GM12801 (cell line): ENCODE results near the gene KRTAP4-5.
"Not testable (repeated sequence)": the region's sequence is repeated elsewhere in the genome, so short reads cannot be mapped to it uniquely, and the experiment has no call there.

ENCODE experiments used
- TF ChIP-seq, protein P1 (sequence below): IDR thresholded peaks from one replicate; pipeline ENCODE4 v1.5.1; 2011; ENCODE audit warnings: control low read depth; ENCODE audit not compliant: insufficient read length; ENCODE audit errors: extremely low read depth

KRTAP4-5 gene

DNA sequence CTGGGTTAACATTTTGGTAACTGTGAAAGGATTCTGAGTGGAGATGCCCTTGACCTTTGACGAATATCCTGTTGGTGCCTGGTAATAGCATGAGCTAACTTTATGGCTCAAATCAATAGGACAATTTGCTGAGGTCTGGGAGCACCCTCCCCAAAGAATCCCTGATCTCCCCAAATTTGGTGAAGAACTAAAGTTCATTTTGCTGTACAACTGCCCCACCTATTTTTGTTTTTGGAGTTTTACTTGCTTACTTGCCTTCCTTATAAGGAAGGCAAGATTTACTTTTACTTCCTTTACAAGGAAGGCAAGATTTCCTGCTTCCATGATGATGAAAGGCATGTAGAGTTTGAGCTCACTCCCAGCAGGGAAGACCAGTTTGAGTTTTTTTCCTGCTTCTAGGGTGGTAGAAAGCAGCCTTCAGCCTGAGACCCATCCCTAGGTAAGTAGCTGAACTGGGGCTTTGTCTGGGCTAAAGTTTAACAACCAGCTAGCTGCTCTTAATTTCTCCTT, 41.6 kb downstream of the KRTAP4-5 start:
- TF ChIP-seq, protein P1, sequence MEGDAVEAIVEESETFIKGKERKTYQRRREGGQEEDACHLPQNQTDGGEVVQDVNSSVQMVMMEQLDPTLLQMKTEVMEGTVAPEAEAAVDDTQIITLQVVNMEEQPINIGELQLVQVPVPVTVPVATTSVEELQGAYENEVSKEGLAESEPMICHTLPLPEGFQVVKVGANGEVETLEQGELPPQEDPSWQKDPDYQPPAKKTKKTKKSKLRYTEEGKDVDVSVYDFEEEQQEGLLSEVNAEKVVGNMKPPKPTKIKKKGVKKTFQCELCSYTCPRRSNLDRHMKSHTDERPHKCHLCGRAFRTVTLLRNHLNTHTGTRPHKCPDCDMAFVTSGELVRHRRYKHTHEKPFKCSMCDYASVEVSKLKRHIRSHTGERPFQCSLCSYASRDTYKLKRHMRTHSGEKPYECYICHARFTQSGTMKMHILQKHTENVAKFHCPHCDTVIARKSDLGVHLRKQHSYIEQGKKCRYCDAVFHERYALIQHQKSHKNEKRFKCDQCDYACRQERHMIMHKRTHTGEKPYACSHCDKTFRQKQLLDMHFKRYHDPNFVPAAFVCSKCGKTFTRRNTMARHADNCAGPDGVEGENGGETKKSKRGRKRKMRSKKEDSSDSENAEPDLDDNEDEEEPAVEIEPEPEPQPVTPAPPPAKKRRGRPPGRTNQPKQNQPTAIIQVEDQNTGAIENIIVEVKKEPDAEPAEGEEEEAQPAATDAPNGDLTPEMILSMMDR: no peak

DNA sequence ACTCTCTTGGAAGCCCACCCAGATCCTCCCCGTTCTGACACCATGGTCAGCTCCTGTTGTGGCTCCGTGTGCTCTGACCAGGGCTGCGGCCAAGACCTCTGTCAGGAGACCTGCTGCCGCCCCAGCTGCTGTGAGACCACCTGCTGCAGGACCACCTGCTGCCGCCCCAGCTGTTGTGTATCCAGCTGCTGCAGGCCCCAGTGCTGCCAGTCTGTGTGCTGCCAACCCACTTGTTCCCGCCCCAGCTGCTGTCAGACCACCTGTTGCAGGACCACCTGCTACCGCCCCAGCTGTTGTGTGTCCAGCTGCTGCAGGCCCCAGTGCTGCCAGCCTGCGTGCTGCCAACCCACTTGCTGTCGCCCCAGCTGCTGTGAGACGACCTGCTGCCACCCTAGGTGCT, 44.3 kb downstream of the KRTAP4-5 start, which contains the start of gene KRTAP4-9:
KRTAP4-9 (plus strand) TSS at position 43 of the 400 bp plus-strand sequence; CDS start at position 43, 0 bp downstream.
- TF ChIP-seq, protein P1: not testable (repeated sequence)

DNA sequence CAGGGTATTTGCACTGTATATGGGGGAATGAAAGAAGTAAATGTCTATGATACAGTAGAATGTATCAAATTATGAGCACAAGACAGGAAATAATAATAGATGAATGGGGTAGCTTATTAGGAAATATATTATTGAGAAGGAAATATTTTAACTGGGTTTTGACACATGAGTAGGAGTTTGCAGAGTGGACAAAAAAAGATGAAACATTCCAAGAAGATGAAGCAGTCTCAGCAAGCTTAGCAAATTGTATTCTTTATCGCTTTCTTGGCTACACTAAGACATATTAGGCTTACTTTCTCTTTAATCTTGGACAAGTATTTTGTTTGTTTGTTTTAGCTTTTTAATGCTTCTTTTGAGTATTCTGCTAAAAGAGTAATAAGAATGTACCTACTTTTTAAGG, 45.7 kb downstream of the KRTAP4-5 start:
- TF ChIP-seq, protein P1: no peak

DNA sequence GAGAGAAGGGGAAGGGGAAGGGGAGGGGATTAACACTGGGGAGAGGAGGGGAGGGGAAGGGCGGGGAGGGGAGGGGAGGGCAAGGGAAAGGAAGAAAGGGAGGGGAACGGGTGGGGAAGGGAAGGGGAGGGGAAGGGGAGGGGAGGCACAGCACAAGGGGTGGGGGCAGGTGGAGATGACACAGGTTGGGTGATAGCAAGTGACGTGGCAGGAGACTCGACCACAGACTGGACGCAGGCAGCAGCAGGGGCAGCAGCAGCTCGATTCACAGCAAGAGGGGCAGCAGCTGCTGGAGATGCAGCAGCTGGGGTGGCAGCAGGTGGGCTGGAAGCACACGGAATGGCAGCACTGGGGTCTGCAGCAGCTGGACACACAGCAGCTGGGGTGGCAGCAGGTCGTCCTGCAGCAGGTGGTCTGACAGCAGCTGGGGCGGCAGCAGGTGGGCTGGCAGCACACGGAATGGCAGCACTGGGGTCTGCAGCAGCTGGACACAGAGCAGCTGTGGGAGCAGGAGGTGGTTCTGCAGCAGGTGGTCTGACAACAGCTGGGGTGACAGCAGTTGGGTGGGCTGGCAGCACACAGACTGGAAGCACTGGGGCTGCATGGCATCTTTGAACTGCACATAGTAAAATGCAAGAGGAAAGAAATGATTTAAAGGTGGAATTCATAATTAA, 47.9 kb downstream of the KRTAP4-5 start, which contains the start of gene KRTAP4-16:
KRTAP4-16 (minus strand) TSS at position 624 of the 674 bp plus-strand sequence; CDS start at position 624, 0 bp downstream.
- TF ChIP-seq, protein P1: no peak
